NCI-H774 (cell line): ENCODE results near the gene KCNIP3.

Experiments
- DNase-seq: peaks from one replicate; lab custom pipeline; 2025; lab: John Stamatoyannopoulos, UW

The KCNIP3 gene

GRCh38 chr2:95294579-95295250, 2.4 kb upstream of the KCNIP3 start:
- no peak for DNase-seq

GRCh38 chr2:95295376-95295775, 1.8 kb upstream of the KCNIP3 start:
- no peak for DNase-seq

DNA sequence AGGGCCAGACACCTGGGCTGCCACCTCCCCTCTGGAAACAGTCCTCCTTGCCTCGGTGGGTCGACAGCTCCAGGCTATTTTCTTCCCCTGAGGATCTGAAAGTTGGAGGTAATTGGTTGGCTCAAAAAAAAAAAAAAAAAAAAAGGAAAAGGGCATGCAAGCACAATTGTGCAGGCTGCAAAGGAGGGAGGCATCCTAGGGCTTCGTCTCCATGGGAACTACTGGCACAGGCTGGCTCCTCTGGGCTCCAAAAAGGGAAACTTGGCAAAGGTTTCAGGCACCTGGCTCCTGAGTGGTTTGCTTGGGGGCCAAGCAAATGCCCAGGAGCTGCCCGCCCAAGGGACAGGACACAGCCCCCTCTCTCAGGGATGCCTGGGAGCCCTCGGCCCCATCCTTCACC, 1.1 kb upstream of the KCNIP3 start:
- peak; percentile 16 for DNase-seq

DNA sequence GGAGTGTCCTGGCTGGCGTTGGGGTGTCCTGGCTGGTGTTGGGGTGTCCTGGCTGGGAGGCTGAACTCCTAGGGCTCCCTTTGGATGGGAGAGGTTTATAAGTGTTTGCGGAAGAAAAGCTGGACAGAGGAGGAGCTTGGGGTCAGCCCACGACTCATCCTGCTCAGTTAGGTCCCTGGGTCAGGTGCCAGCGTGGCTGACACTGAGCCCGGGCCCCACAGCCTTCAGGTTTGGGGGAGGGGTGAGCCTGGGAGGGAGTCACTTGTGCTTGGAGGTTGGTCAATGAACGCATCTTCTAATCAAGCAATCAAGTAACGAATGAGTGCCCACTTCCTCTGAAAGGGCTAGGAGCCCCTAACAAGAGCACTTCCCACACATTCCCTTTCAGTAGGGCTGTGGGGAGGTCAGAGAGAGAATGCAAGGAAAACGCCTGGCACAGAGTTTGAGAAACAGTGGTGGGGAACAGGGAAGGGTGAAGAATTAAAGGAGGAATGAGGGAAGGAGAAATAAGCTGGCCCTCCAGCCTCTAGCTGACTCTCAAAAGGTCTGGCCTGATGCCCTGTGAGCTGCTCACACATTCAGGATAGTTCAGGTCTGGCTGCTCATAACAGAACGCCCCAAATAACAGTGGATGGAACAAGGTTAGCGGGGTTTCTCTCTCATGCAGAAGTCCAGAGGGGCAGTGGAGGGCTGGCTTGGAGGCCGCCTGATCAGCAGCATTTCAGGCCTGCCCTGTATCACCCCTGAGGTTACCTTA, 670 bp downstream of the KCNIP3 start:
- DNase-seq, result no peak

GRCh38 chr2:95298486-95299111, 1.5 kb downstream of the KCNIP3 start:
- DNase-seq, result no peak

- no peak for DNase-seq
Measured at GRCh38 chr2:95299961-95300360, 2.8 kb downstream of the KCNIP3 start.

GRCh38 chr2:95300450-95300849, 3.3 kb downstream of the KCNIP3 start:
- peak; percentile 47 for DNase-seq

GRCh38 chr2:95301186-95301585, 4.0 kb downstream of the KCNIP3 start:
- DNase-seq, result no peak

GRCh38 chr2:95301876-95302641, 4.9 kb downstream of the KCNIP3 start:
- DNase-seq, result no peak

- DNase-seq, result no peak
Measured at GRCh38 chr2:95303191-95303919, 6.2 kb downstream of the KCNIP3 start.

DNA sequence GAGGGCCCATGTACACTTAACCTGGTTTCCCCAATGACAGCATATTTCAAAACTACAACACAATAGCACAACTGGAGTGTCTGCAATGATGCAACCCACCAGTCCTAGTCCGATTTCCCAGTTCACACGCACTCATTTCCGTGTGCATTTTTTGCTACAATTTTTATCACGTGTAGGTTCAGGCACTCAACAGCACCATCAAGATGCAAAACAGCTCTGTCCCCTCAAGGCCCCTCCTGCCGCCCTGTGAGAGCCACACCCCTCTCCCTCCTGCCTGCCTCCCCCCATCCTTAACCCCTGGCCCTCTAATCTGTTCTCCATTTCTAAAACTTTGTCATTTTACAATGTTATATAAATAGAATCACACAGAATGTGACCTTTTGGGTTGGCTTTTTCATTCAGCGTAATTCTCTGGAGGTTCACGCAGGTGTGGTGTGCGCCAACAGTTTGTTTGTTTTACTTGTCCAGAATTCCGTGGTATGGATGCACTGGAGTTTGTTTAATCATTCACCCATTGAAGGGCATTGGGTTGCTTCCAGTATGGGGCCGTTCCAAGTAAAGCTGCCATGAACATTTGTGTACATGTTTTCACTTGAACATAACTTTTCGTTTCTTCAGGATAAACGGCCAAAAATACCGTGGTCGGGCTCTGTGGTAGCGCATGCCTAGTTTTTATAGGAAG, 8.4 kb downstream of the KCNIP3 start:
- peak; percentile 24 for DNase-seq

GRCh38 chr2:95306336-95306895, 9.3 kb downstream of the KCNIP3 start:
- DNase-seq, result no peak

DNA sequence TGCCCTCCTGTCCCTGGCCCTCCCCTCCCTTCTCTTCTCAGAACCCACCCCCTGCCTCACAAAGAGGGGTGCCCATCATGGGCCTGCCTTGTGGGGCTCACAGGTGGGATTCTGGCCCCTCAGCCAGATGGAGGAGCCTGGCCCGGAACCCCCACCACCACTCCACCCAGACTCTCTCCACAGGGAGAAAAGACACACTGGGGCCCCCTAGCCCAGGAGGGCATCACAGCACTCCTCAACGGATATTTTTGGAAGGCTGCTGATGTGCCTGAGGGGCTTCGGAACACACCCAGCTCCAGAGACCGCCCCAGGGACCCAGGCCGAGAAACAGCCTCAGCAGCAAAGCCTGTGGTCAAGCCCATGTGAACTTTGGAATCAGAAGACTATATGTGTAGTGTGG, 9.9 kb downstream of the KCNIP3 start:
- no peak for DNase-seq

DNA sequence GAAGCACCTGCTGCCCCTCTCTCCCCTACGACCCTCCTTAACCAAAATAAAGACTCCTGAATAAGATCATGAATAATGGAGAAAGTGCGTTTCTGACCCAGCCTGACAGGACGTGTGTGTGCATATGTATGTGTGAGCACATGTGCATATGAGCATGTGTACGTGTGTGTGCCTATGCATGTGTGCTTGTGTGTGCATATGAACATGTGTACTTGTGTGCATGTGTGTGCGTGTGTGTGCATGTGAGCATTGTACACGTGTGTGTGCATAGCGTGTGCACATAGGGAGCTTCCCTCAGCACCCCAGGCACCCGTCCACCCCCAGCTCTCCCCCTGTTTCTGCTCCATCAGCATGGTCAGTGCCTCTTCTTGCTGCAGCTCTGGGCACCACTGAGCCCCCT, 10.7 kb downstream of the KCNIP3 start:
- no peak for DNase-seq

GRCh38 chr2:95308426-95308990, 11.4 kb downstream of the KCNIP3 start:
- no peak for DNase-seq

GRCh38 chr2:95309599-95309998, 12.5 kb downstream of the KCNIP3 start:
- DNase-seq, result no peak

DNA sequence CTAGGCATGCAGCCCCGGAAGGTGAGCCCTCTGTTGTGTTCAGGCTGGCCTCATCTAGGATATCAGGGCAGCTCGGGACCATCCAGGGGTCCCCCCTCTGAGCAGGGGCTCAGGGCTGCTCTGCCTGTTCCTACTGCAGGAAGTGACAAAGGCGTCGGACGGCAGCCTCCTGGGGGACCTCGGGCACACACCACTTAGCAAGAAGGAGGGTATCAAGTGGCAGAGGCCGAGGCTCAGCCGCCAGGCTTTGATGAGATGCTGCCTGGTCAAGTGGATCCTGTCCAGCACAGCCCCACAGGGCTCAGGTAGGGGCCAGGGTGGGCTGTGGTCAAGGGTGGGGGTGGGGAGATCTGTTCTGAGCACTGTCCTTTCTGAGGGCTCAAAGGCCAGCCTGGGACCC, 13.1 kb downstream of the KCNIP3 start:
- DNase-seq, result no peak

GRCh38 chr2:95310651-95311050, 13.5 kb downstream of the KCNIP3 start:
- no peak for DNase-seq

DNA sequence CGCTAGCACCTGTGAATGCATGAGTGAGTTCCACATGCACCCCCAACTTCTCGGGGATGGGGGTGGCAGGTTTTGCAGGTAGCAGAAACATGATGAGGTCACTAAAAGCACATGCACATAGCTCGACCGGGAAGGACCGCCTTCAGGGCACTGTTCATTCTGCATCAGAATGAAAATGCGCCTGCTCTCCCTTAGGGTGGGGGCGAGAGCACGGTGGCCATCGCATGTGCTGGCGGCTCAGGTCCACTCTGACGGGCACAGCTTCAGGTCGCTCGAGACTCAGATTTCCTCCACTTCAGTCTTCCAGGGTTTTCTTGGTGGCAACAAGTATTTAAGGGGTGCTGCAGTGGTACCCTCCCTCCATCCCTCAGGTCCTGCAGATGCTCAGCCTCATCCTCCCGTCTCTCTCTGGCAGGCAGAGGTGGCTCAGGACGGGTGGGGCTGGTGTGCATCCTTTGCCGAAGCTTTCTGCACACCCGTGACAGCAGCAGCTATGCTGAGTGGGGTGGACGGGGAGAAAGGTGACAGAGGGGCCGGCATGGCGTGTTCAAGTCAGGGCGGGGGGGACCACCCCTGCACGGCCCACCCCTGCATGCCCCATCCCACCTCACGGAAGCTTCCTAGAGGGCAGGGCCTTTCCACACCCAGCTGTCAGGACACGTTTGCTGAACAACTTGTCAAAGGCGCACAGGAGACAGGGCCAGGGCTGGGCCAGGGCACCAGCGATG, 14.8 kb downstream of the KCNIP3 start:
- DNase-seq, result no peak
